Sigmoid colon (tissue), 7 donors: ENCODE data around the gene KRTAP10-6. TPM values are rescaled to one million over a fixed set of nuclear protein-coding genes. Genes with fewer than 3 reads are reported as not detected.
"Not testable (repeated sequence)": the region's sequence is repeated elsewhere in the genome, so short reads cannot be mapped to it uniquely, and the experiment has no call there.

Experiments used
- DNase-seq: peaks from one replicate; pipeline ENCODE4 v3.0.0-alpha.2; 2019
- H3K27ac ChIP-seq, 4 donors: fragments of 200-600 bp; sonication (generic); one replicate each; pipeline ENCODE4 v1.5.1; 2016 to 2019; ENCODE audit warnings: mild to moderate bottlenecking in 1 of 4
- H3K27me3 ChIP-seq, 3 donors: fragments of 200-600 bp; sonication (generic); one replicate each; pipeline ENCODE4 v1.5.1; 2019; ENCODE audit warnings: mild to moderate bottlenecking in 1 of 3
- H3K36me3 ChIP-seq, 4 donors: fragments of 200-600 bp; sonication (generic); one replicate each; pipeline ENCODE4 v1.5.1; 2016 to 2019
- H3K4me1 ChIP-seq, 4 donors: fragments of 200-600 bp; sonication (generic); one replicate each; pipeline ENCODE4 v1.5.1; 2017 to 2019
- H3K4me3 ChIP-seq, 4 donors: fragments of 200-600 bp; sonication (generic); one replicate each; pipeline ENCODE4 v1.5.1; 2017 to 2019; ENCODE audit warnings: mild to moderate bottlenecking in 2 of 4, moderate library complexity in 1 of 4
- H3K9me3 ChIP-seq, 4 donors: fragments of 200-600 bp in 3 of 4; sonication (generic) in 3 of 4; one replicate each; pipeline versions ENCODE4 v1.5.1 to v1.6.1; 2013 to 2019
- EP300 ChIP-seq, 4 donors: sonication (generic); formaldehyde crosslinking; IDR thresholded peaks; one replicate each; pipeline ENCODE4 v1.6.1; 2017; ENCODE audit warnings: antibody characterized with exemption in 4 of 4
- POLR2A ChIP-seq, 2 donors: fragments of 450-650 bp; IDR thresholded peaks; one replicate each; pipeline ENCODE4 v1.6.1; 2016; ENCODE audit warnings: antibody characterized with exemption in 2 of 2, mild to moderate bottlenecking in 2 of 2, moderate library complexity in 2 of 2
- POLR2AphosphoS5 ChIP-seq, 4 donors: sonication (generic); formaldehyde crosslinking; IDR thresholded peaks; one replicate each; pipeline ENCODE4 v1.6.1; 2017; ENCODE audit warnings: antibody characterized with exemption in 4 of 4
- WGBS, 2 donors: extraction: QIAGEN DNeasy Blood & Tissue Kit; methylation state at CpG; one replicate each; pipeline ENCODE4 v1.1.7; 2013; 5-methylcytosine and 5-hydroxymethylcytosine counted together
- intact Hi-C: fragments of 100-400 bp; cut with DNase I; formaldehyde crosslinking; loops from one replicate; pipeline ENCODE4 v1.15.1; 2023
- polyA plus RNA-seq, 3 donors: library from polyadenylated mRNA; stranded (reverse); fragments of 200-250 nt; gene quantifications; one replicate each; pipeline ENCODE4 v1.2.3, GENCODE V29; 2013
- total RNA-seq, 4 donors: library from RNA; depleted of rRNA; stranded (reverse); fragments of >200 nt; gene quantifications; one replicate each; pipeline ENCODE4 v1.1.0, GENCODE V29; 2016
- TF ChIP-seq, protein P1 (sequence below), 4 experiments: fragments of 450-650 bp in 3 of 4; fragments of 200-600 bp in 1 of 4; IDR thresholded peaks; one replicate each; pipeline ENCODE4 v1.5.1; 2016 to 2019; ENCODE audit warnings: antibody characterized with exemption in 4 of 4, mild to moderate bottlenecking in 3 of 4, moderate library complexity in 2 of 4
- donor health status: healthy with polysubstance abuse.
- donor health status: Bipolar disorder and iron deficiency.
- donor health status: healthy.

The KRTAP10-6 gene
- total and polyA plus RNA-seq, 7 donors: not detected

DNA sequence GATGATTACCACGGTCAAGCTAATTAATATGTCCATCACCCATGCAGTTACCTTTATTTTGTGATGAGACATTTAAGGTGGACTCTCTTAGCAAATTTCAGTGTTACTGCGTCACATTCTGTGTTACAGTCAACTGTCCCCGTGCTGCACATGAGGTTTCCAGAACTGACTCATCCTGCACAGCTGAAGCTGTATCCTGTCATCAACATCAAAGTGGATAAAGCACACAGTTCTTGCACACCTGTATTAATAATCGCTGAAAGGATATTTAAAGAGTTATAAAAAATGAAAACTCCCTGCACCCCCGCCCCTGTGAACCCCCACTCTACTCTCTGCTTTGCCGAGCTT lies 8.5 kb downstream of the KRTAP10-6 start:
- Histone ChIP-seq H3K9me3 (peaks cover 0 to 7% (median 3%) of the 10 kb centered on the region in 4 donors), H3K4me3 (no peak overlapping the region), H3K27ac (no peak overlapping the region), H3K36me3 (no peaks in the 10 kb centered on the region), H3K4me1 (no peaks in the 10 kb centered on the region), H3K27me3 (peaks cover 0 to 30% (median 13%) of the 10 kb centered on the region in 3 donors)
- no peak for TF ChIP-seq POLR2A (IDR thresholded peaks at IDR 0.05)
- TF ChIP-seq EP300 (IDR thresholded peaks at IDR 0.05): no peak
- no peak for TF ChIP-seq POLR2AphosphoS5 (IDR thresholded peaks at IDR 0.05)
- TF ChIP-seq, protein P1, sequence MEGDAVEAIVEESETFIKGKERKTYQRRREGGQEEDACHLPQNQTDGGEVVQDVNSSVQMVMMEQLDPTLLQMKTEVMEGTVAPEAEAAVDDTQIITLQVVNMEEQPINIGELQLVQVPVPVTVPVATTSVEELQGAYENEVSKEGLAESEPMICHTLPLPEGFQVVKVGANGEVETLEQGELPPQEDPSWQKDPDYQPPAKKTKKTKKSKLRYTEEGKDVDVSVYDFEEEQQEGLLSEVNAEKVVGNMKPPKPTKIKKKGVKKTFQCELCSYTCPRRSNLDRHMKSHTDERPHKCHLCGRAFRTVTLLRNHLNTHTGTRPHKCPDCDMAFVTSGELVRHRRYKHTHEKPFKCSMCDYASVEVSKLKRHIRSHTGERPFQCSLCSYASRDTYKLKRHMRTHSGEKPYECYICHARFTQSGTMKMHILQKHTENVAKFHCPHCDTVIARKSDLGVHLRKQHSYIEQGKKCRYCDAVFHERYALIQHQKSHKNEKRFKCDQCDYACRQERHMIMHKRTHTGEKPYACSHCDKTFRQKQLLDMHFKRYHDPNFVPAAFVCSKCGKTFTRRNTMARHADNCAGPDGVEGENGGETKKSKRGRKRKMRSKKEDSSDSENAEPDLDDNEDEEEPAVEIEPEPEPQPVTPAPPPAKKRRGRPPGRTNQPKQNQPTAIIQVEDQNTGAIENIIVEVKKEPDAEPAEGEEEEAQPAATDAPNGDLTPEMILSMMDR (IDR thresholded peaks at IDR 0.05): no peak
- 66 to 79% methylated on average over 6 of the region's 6 CpGs for WGBS, 2 donors
- intact Hi-C loops: no loop called here
- DNase-seq: no peak

DNA sequence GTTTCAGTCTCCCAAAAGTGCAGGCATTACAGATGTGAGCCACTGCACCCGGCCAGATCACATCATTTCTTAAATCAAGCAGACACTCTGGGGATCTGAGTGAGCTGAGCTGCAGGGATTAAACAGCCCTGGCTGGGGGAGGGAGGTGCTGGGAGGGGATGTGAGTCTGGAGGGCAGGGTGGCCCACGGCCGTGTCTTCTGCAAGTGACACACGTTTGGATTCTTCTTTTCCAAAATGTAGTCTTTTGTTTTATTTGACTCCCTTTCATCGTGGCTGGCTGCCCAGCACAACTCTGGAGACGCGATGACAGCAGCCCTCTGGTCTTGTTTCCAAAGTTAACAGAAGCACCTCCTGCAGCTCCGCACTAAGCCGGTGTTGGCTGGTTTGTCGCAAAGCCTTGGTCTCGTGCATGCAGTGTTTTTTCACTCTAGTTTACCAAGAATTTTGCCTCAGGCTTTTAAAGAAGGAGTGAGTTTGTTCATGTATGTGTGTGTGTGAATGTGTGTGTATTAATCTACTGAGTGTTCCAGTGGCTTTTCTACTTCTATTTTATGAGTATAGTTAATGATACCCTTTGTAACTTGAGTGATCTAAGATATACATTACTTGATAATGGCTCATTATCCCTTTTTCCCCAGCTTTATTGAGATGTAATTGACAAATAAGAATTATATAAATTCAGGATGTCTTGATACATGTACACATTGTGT lies 9.1 kb downstream of the KRTAP10-6 start:
- DNase-seq: no peak
- TF ChIP-seq POLR2A (IDR thresholded peaks at IDR 0.05) (no peak), EP300 (IDR thresholded peaks at IDR 0.05) (no peak), POLR2AphosphoS5 (IDR thresholded peaks at IDR 0.05) (no peak)
- TF ChIP-seq, protein P1 (IDR thresholded peaks at IDR 0.05): no peak
- Histone ChIP-seq H3K36me3 (no peaks in the 10 kb centered on the region), H3K27ac (no peak overlapping the region), H3K4me3 (no peak overlapping the region), H3K4me1 (no peaks in the 10 kb centered on the region), H3K27me3 (peaks cover 0 to 30% (median 13%) of the 10 kb centered on the region in 3 donors), H3K9me3 (peaks cover 0 to 7% (median 3%) of the 10 kb centered on the region in 4 donors)
- intact Hi-C loops: no loop called here
- 43 to 46% methylated on average over 11 of the region's 11 CpGs for WGBS, 2 donors

- Histone ChIP-seq H3K36me3 (no peaks in the 10 kb centered on the region), H3K4me1 (no peaks in the 10 kb centered on the region), H3K27ac (no peak overlapping the region), H3K4me3 (no peak overlapping the region), H3K9me3 (peaks cover 0 to 10% (median 4%) of the 10 kb centered on the region in 4 donors), H3K27me3 (peaks cover 0 to 26% (median 13%) of the 10 kb centered on the region in 3 donors)
- TF ChIP-seq EP300 (IDR thresholded peaks at IDR 0.05) (no peak), POLR2AphosphoS5 (IDR thresholded peaks at IDR 0.05) (no peak), POLR2A (IDR thresholded peaks at IDR 0.05) (no peak)
- TF ChIP-seq, protein P1 (IDR thresholded peaks at IDR 0.05): no peak
- DNase-seq: no peak
- WGBS, 2 donors: 78 to 84% methylated on average over 15 of the region's 15 CpGs
- intact Hi-C loops: no loop called here
These were observed 10.2 kb downstream of the KRTAP10-6 start for GRCh38 chr21:44582055-44582454.

- DNase-seq: no peak
- peaks cover 0 to 24% (median 10%) of the 10 kb centered on the region in 3 donors for H3K27me3 ChIP-seq
- peaks cover 0 to 10% (median 4%) of the 10 kb centered on the region in 4 donors for H3K9me3 ChIP-seq
- no peak for TF ChIP-seq EP300 (IDR thresholded peaks at IDR 0.05)
- TF ChIP-seq, protein P1 (IDR thresholded peaks at IDR 0.05): no peak
- TF ChIP-seq POLR2A (IDR thresholded peaks at IDR 0.05): no peak
- no peak for TF ChIP-seq POLR2AphosphoS5 (IDR thresholded peaks at IDR 0.05)
- no peak overlapping the region for H3K27ac ChIP-seq
- H3K36me3 ChIP-seq: no peaks in the 10 kb centered on the region
- WGBS, 2 donors: 88 to 93% methylated on average over 3 of the region's 3 CpGs
- H3K4me1 ChIP-seq: no peaks in the 10 kb centered on the region
- no peak overlapping the region for H3K4me3 ChIP-seq
- intact Hi-C loops: no loop called here
These were observed 11.1 kb downstream of the KRTAP10-6 start for GRCh38 chr21:44581158-44581557.

- WGBS, 2 donors: 23 to 46% methylated on average over 19 of the region's 19 CpGs
- intact Hi-C loops, DNase-seq: not testable (repeated sequence)
These were observed 12.0 kb downstream of the KRTAP10-6 start, which contains the start of gene KRTAP10-5 for GRCh38 chr21:44580231-44580821. KRTAP10-5 (minus strand) TSS chr21:44580604; CDS start chr21:44580578, 26 bp downstream.

More at GRCh38 chr21:44580231-44580821, 12.0 kb downstream of the KRTAP10-6 start, which contains the start of gene KRTAP10-5:
- H3K27ac ChIP-seq, H3K4me1 ChIP-seq, H3K36me3 ChIP-seq, H3K9me3 ChIP-seq, H3K4me3 ChIP-seq: not testable (repeated sequence)
- H3K27me3 ChIP-seq: peaks cover 0 to 15% (median 6%) of the 10 kb centered on the region in 3 donors
